GM10248 (cell line): Measurements from ENCODE around the gene PRDM1.

ENCODE experiments used
- CTCF ChIA-PET: fragments of 300-600 bp; sonication (Branson Sonifier 250); formaldehyde crosslinking; extraction: SDS; loops from one replicate; lab custom pipeline; 2021; ENCODE audit warnings: antibody characterized with exemption; lab: Yijun Ruan, JAX
- POLR2A ChIA-PET: fragments of 350-650 bp; sonication (Branson Sonifier 250); formaldehyde crosslinking; extraction: SDS; loops from one replicate; lab custom pipeline; 2020; ENCODE audit warnings: antibody characterized with exemption; lab: Yijun Ruan, JAX
- DNase-seq: peaks from one replicate; pipeline ENCODE4 v3.0.0; 2012; ENCODE audit errors: extremely low spot score
- TF ChIP-seq, protein P1 (sequence below): IDR thresholded peaks from 2 replicates; pipeline ENCODE4 v1.5.1; 2012; ENCODE audit warnings: mild to moderate bottlenecking, low read depth; ENCODE audit errors: extremely low read depth, missing control alignments, control extremely low read depth

PRDM1 gene

DNA sequence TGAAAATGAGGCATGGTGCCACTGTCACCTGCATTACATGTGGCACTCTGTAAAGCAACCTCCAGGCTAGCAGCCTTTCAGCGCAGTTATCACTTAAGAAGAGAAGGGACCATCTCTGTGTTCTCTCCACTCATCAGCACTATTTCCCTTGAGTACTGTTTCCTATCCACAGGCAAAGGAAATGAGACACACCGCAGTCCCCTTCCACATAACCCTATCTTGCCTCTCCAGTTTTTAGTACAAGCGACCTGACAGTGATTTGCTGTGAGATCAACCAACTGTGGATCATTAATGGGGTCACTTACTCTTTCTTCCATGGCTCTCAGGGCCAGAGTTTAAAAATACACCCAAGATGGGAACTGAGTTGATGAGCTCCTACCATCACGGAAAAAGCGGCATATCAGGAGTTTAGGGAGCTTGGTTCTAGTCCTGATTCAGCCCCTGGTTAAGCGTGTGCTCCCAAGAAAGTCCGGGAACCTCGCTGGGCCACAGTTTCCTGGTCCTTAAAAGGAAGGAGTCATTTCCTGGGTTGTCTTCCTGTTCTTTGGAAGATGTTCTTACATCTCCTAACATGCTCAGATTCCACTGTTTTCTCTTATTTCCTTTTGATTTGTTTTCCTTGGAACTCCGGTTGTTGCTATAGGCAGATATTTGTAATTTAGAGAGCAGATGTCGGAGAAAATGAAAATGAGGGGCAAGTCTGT is 27.3 kb downstream of the PRDM1 start:
- TF ChIP-seq, protein P1, sequence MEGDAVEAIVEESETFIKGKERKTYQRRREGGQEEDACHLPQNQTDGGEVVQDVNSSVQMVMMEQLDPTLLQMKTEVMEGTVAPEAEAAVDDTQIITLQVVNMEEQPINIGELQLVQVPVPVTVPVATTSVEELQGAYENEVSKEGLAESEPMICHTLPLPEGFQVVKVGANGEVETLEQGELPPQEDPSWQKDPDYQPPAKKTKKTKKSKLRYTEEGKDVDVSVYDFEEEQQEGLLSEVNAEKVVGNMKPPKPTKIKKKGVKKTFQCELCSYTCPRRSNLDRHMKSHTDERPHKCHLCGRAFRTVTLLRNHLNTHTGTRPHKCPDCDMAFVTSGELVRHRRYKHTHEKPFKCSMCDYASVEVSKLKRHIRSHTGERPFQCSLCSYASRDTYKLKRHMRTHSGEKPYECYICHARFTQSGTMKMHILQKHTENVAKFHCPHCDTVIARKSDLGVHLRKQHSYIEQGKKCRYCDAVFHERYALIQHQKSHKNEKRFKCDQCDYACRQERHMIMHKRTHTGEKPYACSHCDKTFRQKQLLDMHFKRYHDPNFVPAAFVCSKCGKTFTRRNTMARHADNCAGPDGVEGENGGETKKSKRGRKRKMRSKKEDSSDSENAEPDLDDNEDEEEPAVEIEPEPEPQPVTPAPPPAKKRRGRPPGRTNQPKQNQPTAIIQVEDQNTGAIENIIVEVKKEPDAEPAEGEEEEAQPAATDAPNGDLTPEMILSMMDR = no peak
- POLR2A ChIA-PET = no interaction called here
- CTCF ChIA-PET = interaction anchor here (2.5 kb wide), 1 partner anchor 10 kb away, joined by 7 read pairs; no protein-coding TSS in a partner anchor
- no peak for DNase-seq

DNA sequence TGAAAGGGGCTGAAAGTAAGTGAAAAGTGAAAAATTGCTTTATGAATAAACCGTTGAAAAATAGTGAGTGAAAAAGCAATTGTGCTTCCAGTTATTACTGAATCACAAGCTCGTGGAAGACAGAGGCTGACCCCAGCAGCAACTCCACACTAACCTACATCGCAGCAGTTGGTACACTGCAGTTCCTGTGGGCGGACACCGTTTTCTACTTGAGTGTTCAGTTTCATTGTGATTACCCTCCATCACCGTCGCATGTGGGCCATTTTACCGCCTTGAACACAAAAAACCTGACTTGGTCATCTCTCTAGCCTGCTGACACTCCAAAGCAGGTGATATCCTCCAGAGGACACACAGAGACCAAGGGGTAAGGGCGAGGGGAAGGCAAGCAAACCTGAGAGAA is 28.4 kb downstream of the PRDM1 start:
- ChIA-PET POLR2A (no interaction called here), CTCF (interaction anchor here (1.0 to 1.5 kb wide), 4 partner anchors 14 to 127 kb away, joined by 3 to 5 read pairs (median 3); partner anchors contain the start of gene PRDM1)
- DNase-seq = peak; percentile 59
- TF ChIP-seq, protein P1 = no peak

DNA sequence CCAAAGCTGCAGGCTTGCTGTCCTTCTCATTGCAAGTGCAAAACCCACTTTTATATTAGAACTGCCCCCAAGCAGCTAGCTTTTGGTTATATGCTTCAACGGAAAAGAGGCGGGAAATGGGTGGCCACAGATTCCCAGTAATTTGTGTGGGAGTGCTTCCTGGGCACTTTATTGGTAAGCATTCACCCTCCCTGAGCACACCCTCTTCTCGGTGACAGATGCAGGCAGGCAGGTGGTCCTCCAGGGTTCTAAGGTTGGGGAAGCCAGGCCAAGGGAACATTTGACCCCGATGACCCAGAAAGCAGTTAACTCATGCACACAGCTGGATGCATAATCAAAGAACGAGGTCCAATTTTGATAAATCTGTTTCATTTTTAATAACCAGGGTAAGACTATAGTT is 29.1 kb downstream of the PRDM1 start:
- POLR2A ChIA-PET = no interaction called here
- CTCF ChIA-PET = interaction anchor here (1.4 to 1.5 kb wide), 2 partner anchors 14 to 126 kb away, joined by 3 read pairs; no protein-coding TSS in a partner anchor

DNA sequence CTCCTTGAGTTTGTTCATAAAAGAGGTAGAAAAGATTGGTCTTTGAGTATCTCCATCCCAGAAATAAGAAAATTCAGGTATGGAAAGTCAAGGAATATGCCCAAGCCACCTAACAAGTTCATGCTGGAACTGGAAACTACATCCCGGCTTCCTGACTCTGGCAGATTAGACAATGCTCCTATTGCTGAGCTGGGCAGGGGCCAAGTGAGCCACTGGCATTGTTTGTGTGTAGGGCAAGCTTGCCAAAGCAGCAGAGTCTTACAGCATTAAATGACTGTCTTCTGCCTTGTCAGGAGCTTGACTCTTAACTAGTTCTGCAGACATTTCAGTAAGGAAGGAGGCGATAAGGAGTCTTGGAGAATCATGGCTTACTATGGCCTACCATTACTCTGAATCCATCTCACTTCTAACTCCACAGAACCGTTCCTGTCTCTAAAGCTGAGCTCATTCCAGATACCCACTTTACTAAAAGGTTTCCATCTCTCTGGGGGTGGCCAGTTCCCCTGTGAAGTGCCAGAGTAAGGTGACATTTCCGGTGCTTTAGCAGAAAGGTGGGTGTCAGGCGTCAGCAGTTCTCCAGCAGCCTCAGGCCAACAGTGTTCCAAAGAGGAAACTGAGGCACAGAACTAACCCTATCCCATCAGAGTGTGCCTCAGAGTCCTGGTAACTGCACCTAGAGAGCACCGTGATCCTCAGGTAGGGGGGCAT is 30.1 kb downstream of the PRDM1 start:
- TF ChIP-seq, protein P1 = no peak
- CTCF ChIA-PET = interaction anchor here (0.7 to 1.5 kb wide), 5 partner anchors 13 to 108 kb away, joined by 3 to 4 read pairs (median 3); no protein-coding TSS in a partner anchor
- no peak for DNase-seq
- POLR2A ChIA-PET = no interaction called here

More for the DNA sequence above, 29.1 kb downstream of the PRDM1 start:
- TF ChIP-seq, protein P1 = no peak
- DNase-seq = no peak

DNA sequence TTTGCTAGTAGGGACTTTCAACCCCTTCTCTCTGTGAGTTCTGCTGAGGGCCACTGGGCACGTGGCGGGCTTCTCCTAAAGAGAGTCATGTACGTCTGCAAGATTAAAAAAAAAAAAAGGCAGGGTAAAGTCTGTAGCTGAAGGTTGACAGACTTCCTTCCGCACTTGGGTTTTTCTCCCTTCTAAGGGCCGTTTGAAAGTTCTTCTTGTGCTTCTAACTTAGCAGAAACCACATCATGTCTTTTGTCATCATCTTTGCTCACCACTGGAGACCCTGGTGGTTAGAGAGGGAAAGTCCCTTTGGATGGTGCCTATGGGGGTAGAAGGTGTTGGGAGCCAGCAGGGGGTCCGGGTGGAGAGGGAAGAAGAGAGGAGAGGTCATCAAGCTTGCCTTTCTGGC is 31.4 kb downstream of the PRDM1 start:
- TF ChIP-seq, protein P1 = no peak
- ChIA-PET POLR2A (interaction anchor here (0.7 kb wide), 1 partner anchor 64 kb away, joined by 3 read pairs; no protein-coding TSS in a partner anchor), CTCF (interaction anchor here (1.0 to 2.2 kb wide), 6 partner anchors 12 to 686 kb away, joined by 3 to 8 read pairs (median 4); no protein-coding TSS in a partner anchor)
- peak; percentile 36 for DNase-seq

DNA sequence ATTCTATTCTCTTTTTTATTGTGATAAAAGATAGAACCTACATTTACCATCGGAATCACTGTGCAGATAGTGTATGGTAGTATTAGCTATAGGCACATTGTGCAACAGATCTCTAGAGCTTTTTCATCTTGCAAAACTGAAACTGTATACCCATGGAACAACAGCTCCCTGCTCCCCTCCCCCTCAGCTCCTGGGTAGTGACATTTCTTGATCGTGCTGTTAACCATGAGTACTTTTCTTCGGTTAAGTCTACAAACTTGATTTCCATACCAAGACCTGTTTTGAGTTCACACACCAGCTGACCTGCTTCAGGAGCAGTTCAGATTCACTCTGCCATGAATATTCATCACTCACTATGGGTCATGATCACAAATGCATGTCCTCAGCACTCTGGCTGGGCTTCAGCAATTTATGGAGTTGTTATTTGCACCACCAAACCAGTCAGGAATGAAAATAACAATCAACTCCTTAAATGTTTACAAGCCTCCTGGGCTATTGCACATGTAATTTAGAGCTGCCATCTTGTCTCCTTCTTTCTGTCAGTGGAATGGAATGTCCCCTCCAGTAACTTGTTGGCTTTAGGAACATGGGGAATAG is 32.8 kb downstream of the PRDM1 start:
- no peak for DNase-seq
- ChIA-PET POLR2A (no interaction called here), CTCF (interaction anchor here (0.9 to 2.2 kb wide), 11 partner anchors 12 to 636 kb away, joined by 3 to 8 read pairs (median 4); no protein-coding TSS in a partner anchor)
- TF ChIP-seq, protein P1 = no peak
